ENCODE results near the gene SLAMF9.

DNA sequence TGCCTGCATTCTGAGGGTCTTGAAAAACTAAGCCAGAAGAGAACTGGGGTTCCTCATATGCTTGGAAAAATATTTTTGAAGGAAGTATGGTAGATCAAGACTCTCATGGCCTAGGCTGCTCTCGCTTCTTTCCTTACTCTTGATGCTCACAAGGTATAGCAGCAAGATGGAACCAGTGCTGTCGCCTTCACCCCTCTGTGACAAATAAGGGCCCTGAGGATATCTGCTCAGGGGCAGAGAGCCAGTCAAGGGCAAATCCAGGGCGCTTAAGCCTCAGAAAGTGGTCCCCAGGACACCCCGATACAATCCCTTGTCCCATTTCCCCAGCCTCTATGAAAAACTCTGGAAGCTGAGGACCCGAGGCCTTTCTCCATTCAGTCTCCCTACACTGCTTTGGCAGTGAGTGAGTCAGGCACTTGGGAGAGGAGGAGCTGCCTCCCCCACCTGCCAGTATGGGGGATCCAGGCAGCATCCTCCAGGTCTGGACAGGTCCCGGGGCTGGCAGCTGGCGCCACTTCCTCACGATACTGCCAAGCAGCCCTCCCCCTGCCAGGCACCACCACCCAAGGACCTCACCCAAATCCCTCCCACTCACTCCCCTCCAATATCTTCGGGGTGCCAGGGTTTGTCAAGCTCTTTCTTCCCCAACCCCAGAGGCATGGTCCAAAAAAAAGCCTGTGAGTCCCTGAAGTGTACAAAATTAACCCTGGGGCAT is 10.0 kb downstream of the SLAMF9 start:
- TF ChIP-seq, protein P1, sequence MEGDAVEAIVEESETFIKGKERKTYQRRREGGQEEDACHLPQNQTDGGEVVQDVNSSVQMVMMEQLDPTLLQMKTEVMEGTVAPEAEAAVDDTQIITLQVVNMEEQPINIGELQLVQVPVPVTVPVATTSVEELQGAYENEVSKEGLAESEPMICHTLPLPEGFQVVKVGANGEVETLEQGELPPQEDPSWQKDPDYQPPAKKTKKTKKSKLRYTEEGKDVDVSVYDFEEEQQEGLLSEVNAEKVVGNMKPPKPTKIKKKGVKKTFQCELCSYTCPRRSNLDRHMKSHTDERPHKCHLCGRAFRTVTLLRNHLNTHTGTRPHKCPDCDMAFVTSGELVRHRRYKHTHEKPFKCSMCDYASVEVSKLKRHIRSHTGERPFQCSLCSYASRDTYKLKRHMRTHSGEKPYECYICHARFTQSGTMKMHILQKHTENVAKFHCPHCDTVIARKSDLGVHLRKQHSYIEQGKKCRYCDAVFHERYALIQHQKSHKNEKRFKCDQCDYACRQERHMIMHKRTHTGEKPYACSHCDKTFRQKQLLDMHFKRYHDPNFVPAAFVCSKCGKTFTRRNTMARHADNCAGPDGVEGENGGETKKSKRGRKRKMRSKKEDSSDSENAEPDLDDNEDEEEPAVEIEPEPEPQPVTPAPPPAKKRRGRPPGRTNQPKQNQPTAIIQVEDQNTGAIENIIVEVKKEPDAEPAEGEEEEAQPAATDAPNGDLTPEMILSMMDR (IDR thresholded peaks at IDR 0.05; ENCODE audit: low read depth, low read length), result no peak
- TF ChIP-seq EZH2phosphoT487 (IDR thresholded peaks at IDR 0.05; ENCODE audit: low read depth), result no peak

All from OCI-LY3 (cell line).